GM21528 (cell line): ENCODE data around the gene SFXN2.
"Not testable (repeated sequence)": the region's sequence is repeated elsewhere in the genome, so short reads cannot be mapped to it uniquely, and the experiment has no call there.

Experiments used
- ATAC-seq: cut with Tn5 transposase; IDR thresholded peaks from one replicate; pipeline ENCODE4 v1.9.1; 2021; ENCODE audit warnings: mild to moderate bottlenecking, moderate library complexity; ENCODE audit not compliant: unreplicated experiment, low FRiP score

SFXN2 gene

GRCh38 chr10:102744374-102745051 lies 30.1 kb downstream of the SFXN2 start:
- peak; percentile 0 for ATAC-seq

- no peak for ATAC-seq
These were observed 30.7 kb downstream of the SFXN2 start for GRCh38 chr10:102745157-102745556.

GRCh38 chr10:102752266-102752930 lies 38.0 kb downstream of the SFXN2 start:
- no peak for ATAC-seq

GRCh38 chr10:102752934-102753664 lies 38.7 kb downstream of the SFXN2 start:
- ATAC-seq: no peak

- ATAC-seq: no peak
These were observed 39.3 kb downstream of the SFXN2 start for GRCh38 chr10:102753718-102754117.

GRCh38 chr10:102757323-102757722 lies 42.9 kb downstream of the SFXN2 start:
- no peak for ATAC-seq

GRCh38 chr10:102758240-102758932 lies 44.0 kb downstream of the SFXN2 start:
- no peak for ATAC-seq

GRCh38 chr10:102758933-102759262 lies 44.5 kb downstream of the SFXN2 start:
- not testable (repeated sequence) for ATAC-seq

- ATAC-seq: no peak
These were observed 45.2 kb downstream of the SFXN2 start for GRCh38 chr10:102759497-102760210.

GRCh38 chr10:102761981-102762380 lies 47.5 kb downstream of the SFXN2 start:
- ATAC-seq: no peak

- no peak for ATAC-seq
These were observed 48.1 kb downstream of the SFXN2 start for GRCh38 chr10:102762401-102763015.

GRCh38 chr10:102763037-102763607 lies 48.7 kb downstream of the SFXN2 start:
- ATAC-seq: no peak

- ATAC-seq: no peak
These were observed 50.2 kb downstream of the SFXN2 start for GRCh38 chr10:102764470-102765161.

GRCh38 chr10:102765336-102765735 lies 50.9 kb downstream of the SFXN2 start:
- ATAC-seq: no peak

- no peak for ATAC-seq
These were observed 53.2 kb downstream of the SFXN2 start for GRCh38 chr10:102767428-102768160.

- ATAC-seq: no peak
These were observed 55.1 kb downstream of the SFXN2 start for GRCh38 chr10:102769375-102770107.

GRCh38 chr10:102770108-102770482 lies 55.7 kb downstream of the SFXN2 start:
- no peak for ATAC-seq

GRCh38 chr10:102770792-102771191 lies 56.4 kb downstream of the SFXN2 start:
- no peak for ATAC-seq
